Activated T-helper 1 cell treated with anti-CD3 and anti-CD28 coated beads, Interleukin-12 subunit alpha, Interleukin-12 subunit beta, Interleukin-2, Interleukin-4 antibody, amounts not matched to agents 30 ng/mL and 10 ng/mL and 1 ng/mL, durations not matched to agents 14 hours and 24 hours and 36 hours (primary cell): ENCODE data around the gene BCL11A. TPM values are rescaled to one million over a fixed set of nuclear protein-coding genes. Genes with fewer than 3 reads are reported as not detected.

Experiments
- DNase-seq: peaks from one replicate; pipeline ENCODE4 v3.0.0; 2021; ENCODE audit warnings: low spot score
- H3K27ac Mint-ChIP-seq: one replicate; pipeline ENCODE4 v1.8.0; 2021; ENCODE audit warnings: mild to moderate bottlenecking, mixed read lengths
- H3K27me3 Mint-ChIP-seq: one replicate; pipeline ENCODE4 v1.8.0; 2022; ENCODE audit warnings: mild to moderate bottlenecking, moderate library complexity, mixed read lengths; ENCODE audit not compliant: insufficient read depth
- H3K36me3 Mint-ChIP-seq: one replicate; pipeline ENCODE4 v1.8.0; 2021; ENCODE audit warnings: low read depth, mixed read lengths
- H3K4me1 Mint-ChIP-seq: one replicate; pipeline ENCODE4 v1.8.0; 2021; ENCODE audit warnings: low read depth, mixed read lengths
- H3K4me3 Mint-ChIP-seq: one replicate; pipeline ENCODE4 v1.8.0; 2021; ENCODE audit warnings: mild to moderate bottlenecking, moderate library complexity, mixed read lengths
- H3K9me3 Mint-ChIP-seq: one replicate; pipeline ENCODE4 v1.8.0; 2021; ENCODE audit warnings: mixed read lengths
- intact Hi-C: fragments of 100-400 bp; cut with micrococcal nuclease; formaldehyde crosslinking; loops from one replicate; pipeline ENCODE4 v1.15.1; 2024
- total RNA-seq: library from RNA; stranded (reverse); gene quantifications from 2 replicates; pipeline ENCODE4 v1.2.3, GENCODE V29; 2022

Gene BCL11A
- total RNA-seq, 1 donor from 2014 or later = not detected

DNA sequence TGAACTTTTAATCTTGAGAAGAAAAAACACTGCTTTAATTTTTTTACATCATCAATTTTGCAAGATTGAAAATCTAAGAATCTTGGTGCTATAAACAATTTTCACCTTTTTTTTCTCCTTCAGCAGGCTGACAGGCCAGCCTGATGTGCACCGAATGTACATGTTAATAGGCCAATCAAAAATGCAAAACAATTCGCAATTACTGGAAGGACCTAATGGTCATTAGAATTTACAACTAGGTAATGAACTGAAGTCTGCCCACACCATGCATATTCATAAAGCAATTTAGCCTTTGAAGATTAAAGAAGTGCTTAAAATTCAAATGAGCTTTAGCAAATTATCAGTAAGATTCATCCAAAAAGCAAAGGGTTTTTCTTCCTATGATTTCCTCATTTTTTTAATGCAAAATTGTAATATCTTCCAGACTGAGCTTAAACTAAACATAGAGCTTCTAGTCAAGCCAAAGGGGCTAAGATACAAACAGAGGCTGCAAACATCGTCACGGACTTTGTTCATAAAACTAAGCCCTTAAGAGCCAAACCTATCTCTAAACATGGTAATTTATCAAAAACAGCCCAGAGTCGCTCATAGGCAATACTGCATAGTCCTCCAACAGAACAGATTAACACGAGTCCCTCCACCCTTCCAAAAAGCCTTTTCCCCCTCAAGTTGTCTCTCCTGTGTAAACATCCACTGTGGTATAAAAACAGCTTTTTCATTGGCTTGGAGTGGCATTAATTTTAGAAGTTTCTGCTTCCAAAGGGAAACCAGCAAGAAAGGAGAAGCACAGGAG lies 18.4 kb downstream of the BCL11A start:
- intact Hi-C loops = no loop called here
- no peaks in the 10 kb centered on the region for H3K9me3 Mint-ChIP-seq
- no peaks in the 10 kb centered on the region for H3K4me1 Mint-ChIP-seq
- H3K36me3 Mint-ChIP-seq = no peaks in the 10 kb centered on the region
- no peak overlapping the region for H3K4me3 Mint-ChIP-seq
- H3K27me3 Mint-ChIP-seq = peaks cover 39% of the 10 kb centered on the region
- no peak for DNase-seq
- no peak overlapping the region for H3K27ac Mint-ChIP-seq

DNA sequence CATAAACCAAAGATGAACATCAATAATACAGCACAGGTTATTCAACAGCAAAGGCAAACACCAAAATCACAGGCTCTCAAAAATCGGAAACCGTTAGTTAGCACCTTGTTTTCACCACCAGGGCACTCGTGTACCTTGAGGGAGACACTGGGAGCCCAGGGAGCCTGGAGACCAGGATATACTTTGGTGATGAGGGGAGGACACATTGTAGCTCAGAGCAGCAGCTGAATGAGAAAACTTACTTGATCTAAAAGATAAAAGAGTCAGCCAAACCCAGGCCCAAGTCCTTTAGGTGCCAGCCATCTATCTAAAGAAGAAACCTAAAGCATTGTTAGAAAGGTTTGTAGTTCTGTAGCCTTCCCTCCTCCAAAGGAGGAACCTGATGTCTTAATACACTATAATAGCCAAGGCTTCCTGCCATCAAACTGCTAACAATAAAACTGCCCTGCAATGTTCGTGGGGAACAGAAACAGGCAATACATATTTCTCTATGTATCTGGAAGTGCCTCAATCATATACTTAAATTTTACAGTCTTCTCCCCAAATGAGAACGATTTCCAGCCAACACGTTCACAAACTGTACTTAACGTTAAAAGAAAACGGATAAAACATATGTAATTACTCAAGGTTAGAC lies 19.3 kb downstream of the BCL11A start:
- H3K27ac Mint-ChIP-seq = no peak overlapping the region
- no peaks in the 10 kb centered on the region for H3K9me3 Mint-ChIP-seq
- no peaks in the 10 kb centered on the region for H3K36me3 Mint-ChIP-seq
- H3K4me3 Mint-ChIP-seq = no peak overlapping the region
- intact Hi-C loops = no loop called here
- no peak for DNase-seq
- H3K27me3 Mint-ChIP-seq = peaks cover 35% of the 10 kb centered on the region
- H3K4me1 Mint-ChIP-seq = no peaks in the 10 kb centered on the region

DNA sequence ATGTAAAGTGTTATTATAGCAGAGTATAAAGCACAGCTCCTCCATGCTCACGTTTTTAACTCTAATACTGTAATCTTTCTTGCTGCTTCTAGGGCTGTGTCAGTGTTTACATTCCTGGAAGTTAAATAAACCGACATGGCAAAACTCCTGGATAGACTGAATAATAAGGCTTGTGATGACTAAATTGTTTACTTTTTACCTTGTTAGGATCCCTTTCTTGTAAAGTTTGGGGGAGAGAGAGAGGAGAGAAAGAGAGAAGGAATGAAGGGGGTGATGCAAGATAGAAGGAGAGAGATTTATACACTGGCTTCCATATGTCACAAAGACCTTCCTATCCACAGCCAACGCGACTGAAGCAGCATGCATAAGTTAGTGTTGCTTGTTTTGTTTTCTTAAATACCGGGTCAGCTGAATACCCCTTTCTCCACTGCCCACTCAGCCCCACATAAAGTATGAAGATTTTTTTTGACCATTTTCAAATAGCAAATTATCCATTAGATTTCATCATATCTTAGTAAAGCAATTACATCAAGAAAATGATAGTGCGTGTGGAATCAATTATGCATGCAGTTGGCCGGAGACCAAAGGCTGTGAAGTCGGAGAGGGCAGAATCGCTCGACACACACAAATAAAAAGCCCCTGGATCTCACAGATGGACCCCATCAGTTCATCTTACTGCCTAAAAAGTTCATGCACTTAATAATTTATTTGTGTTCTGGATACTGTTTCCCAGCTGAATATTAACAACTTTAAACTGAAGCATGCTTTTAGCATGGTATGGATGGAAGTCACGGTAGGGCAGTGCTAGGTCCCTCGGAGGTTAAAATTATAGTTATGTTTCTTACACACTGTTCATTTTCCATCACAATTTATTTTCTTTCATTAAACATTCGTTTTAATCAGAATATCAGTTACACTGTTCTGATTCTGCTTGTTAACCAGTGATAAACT lies 20.1 kb downstream of the BCL11A start:
- H3K27ac Mint-ChIP-seq = no peak overlapping the region
- H3K4me3 Mint-ChIP-seq = no peak overlapping the region
- H3K9me3 Mint-ChIP-seq = no peaks in the 10 kb centered on the region
- intact Hi-C loops = no loop called here
- H3K27me3 Mint-ChIP-seq = peaks cover 35% of the 10 kb centered on the region
- no peaks in the 10 kb centered on the region for H3K36me3 Mint-ChIP-seq
- H3K4me1 Mint-ChIP-seq = no peaks in the 10 kb centered on the region
- DNase-seq = no peak

DNA sequence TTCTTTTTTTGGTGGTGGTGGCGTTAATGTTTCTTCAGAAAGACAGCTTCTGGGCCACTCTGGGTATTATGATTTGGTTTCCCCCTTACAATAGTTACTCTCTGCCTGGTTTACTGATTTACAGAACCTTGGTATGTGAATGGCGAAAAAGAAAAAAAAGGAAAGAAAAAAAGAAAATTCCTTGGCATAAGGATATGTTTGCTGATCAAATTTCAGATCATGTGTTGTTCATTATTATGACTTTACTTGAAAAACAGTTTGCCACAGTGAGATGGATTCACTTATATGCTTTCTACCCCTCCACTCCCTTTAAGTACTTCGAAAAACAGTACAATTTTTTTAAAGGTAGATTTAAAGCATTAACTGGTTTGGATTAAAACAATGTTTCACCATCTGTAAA lies 21.0 kb downstream of the BCL11A start:
- H3K27ac Mint-ChIP-seq = no peak overlapping the region
- intact Hi-C loops = no loop called here
- no peak for DNase-seq

DNA sequence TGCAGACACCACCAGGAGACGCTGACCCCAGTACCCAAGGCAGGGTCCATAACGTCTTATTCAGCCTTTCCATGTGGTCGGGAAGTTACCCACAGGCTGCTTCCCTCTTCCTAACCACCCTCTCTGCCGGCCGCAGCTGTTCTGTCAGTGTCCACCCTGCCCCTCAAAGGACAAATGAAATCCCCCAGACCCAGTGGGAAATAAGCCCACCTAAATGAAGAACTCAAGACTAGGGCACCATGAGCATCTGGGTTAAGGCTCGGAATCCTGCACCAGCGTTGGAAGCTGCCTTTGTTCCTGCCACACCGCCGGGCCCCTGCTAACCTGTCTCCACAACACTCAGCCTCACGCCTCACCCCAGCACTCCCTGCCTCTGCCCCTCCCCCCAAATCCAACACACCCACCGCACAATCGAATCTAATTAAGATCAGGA lies 21.7 kb downstream of the BCL11A start:
- Mint-ChIP-seq H3K27ac (no peak overlapping the region), H3K27me3 (peaks cover 29% of the 10 kb centered on the region)
- intact Hi-C loops = no loop called here

More for the DNA sequence above, 21.0 kb downstream of the BCL11A start:
- Mint-ChIP-seq H3K27me3 (peaks cover 27% of the 10 kb centered on the region), H3K4me3 (no peak overlapping the region), H3K4me1 (no peaks in the 10 kb centered on the region), H3K9me3 (no peaks in the 10 kb centered on the region), H3K36me3 (no peaks in the 10 kb centered on the region)

DNA sequence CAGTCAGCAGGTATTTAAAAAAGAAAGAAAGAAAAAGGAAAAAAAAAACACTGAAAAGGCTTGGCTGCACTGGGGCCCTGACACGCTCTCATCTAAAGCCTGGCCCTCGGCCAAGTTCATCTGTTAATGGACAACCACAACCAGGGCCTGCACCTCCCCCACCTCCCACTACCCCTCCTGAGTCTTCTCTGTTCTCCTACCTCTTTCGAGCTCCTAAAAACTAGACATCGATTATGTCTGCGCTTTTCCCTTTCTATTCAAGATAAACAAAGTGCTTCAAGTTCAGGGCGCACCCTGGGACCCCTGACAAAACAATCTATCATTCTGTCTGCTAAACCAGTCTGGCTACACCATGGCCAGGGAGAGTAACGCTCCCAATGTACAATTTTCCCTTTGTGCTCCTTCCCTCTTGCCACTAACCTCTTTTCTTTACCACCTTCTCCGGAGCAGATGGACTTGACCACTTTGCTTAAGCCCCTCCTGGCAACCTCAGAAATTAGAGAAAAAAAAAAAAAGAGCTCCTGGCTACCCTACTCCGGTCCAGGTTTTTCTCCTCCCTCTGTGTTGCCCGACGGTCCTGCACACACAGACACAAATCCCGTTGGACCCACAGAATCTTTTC lies 22.7 kb downstream of the BCL11A start:
- no peaks in the 10 kb centered on the region for H3K36me3 Mint-ChIP-seq
- no peak for DNase-seq
- no peak overlapping the region for H3K27ac Mint-ChIP-seq
- H3K4me3 Mint-ChIP-seq = no peak overlapping the region
- H3K9me3 Mint-ChIP-seq = no peaks in the 10 kb centered on the region
- intact Hi-C loops = no loop called here
- peaks cover 25% of the 10 kb centered on the region for H3K27me3 Mint-ChIP-seq
- no peaks in the 10 kb centered on the region for H3K4me1 Mint-ChIP-seq

More for the DNA sequence above, 21.7 kb downstream of the BCL11A start:
- no peak for DNase-seq
- H3K36me3 Mint-ChIP-seq = no peaks in the 10 kb centered on the region
- H3K4me1 Mint-ChIP-seq = no peaks in the 10 kb centered on the region
- H3K4me3 Mint-ChIP-seq = no peak overlapping the region
- no peaks in the 10 kb centered on the region for H3K9me3 Mint-ChIP-seq

DNA sequence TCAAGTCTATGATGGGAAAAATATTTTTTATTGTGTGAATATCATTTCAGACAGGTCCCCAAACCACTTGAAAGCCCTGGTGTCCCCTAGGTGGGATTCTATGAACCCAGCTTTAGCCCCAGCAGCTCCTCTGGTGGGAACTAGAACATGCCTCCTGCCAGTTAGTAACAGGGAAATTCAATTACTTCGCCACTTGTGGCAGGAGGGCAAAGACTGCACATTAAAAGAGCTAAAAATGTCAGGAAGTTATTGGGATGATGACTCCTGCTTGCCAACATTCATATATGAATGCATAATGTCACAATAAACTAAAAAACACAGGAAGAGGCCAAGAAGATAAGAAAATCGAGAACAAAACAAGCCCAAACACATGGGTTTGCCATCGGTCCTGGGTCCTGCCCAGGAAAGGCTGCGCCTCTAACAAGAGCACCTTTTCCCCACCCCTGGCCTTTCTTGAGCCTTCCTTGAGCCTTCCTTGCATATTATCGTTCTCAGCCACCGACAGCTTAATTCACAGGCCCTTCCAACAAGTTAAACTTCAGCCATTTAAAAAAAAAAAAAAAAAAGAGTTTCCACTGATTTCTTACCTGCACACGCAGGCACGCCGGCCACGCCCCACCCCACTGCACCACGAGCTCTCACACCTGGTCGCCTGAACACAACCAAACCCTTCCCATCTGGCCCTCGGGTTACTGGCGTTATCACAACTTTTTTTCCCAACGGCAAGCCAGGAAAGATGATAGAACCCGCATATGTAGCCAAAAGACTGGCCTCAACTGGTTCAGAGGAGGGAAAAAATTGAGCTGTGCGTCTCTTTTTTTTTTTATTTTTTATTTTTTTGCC lies 23.4 kb downstream of the BCL11A start:
- no peak for DNase-seq
- no peaks in the 10 kb centered on the region for H3K9me3 Mint-ChIP-seq

DNA sequence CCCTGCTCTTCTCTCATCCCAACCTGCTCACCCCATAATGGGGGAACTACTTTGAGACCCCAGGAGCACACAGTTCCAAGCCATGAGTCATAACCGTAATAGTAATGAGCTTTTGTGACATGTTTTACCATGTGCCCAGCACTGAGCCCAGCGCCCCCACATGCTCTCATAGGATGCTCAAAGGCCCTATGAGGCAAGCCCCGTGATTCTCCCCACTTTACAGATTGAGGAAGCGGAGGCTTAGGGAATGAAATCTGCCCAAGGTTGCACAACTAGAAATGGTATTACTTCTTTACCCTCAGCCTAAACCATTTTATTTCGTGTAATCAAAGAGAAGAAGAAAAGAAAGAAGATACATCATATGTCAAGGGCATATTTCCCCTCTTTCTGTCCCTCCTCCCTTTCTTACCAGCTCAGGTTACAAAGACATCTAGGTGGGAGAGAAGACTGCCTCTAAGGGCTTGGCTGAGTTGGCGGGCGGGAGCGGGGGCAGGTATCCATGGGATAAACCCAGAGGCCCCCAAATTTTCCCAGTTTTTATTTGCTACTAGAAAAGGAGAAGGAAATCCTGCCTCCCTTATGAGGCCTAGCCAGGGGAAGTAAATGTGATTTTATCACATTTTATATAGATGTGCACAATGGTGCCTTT lies 24.2 kb downstream of the BCL11A start:
- no peaks in the 10 kb centered on the region for H3K9me3 Mint-ChIP-seq

More for the DNA sequence above, 23.4 kb downstream of the BCL11A start:
- H3K4me3 Mint-ChIP-seq = no peak overlapping the region
- no peaks in the 10 kb centered on the region for H3K4me1 Mint-ChIP-seq
- peaks cover 25% of the 10 kb centered on the region for H3K27me3 Mint-ChIP-seq
- no peak overlapping the region for H3K27ac Mint-ChIP-seq
- H3K36me3 Mint-ChIP-seq = no peaks in the 10 kb centered on the region
- intact Hi-C loops = no loop called here

DNA sequence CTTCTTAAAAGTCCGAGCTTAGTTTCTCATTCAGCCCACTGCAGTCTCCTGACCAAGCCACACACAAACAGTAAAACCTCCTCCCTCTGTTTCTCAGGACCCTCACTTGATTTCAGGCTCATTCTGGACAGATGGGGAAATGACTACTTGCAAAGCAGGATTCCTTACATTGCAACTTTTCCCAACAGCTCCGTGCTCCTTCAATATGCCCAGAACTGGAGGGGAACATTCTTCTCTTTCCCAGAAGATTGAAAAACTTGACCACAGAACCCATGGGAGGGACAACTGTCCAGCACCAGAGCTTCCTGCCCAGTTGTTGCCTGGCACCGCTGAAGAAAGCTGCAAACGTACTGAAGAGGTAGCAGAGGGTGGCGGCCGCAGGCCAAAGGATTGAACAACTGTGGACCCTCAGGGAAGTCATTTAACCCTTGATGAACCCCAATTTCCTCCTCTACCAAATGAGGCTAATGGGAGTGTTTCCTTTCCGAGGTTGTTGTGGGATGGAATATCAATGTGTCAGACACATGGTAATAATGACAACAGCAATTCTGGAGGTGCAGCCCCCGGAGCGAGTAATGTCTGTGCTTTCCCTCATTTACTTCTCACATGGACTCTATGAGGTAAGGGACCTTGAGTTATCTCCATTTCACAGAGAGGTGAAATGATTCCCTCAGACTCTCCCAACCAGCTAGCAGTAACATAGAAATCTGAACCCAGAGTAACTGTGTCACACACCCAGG lies 25.0 kb downstream of the BCL11A start:
- Mint-ChIP-seq H3K27ac (no peak overlapping the region), H3K4me3 (no peak overlapping the region), H3K4me1 (no peaks in the 10 kb centered on the region), H3K36me3 (no peaks in the 10 kb centered on the region), H3K27me3 (peaks cover 33% of the 10 kb centered on the region), H3K9me3 (no peaks in the 10 kb centered on the region)
- DNase-seq = no peak
- intact Hi-C loops = no loop called here

More for the DNA sequence above, 24.2 kb downstream of the BCL11A start:
- H3K36me3 Mint-ChIP-seq = no peaks in the 10 kb centered on the region
- peaks cover 29% of the 10 kb centered on the region for H3K27me3 Mint-ChIP-seq
- no peak for DNase-seq
- intact Hi-C loops = no loop called here
- no peak overlapping the region for H3K4me3 Mint-ChIP-seq
- no peak overlapping the region for H3K27ac Mint-ChIP-seq
- H3K4me1 Mint-ChIP-seq = no peaks in the 10 kb centered on the region

DNA sequence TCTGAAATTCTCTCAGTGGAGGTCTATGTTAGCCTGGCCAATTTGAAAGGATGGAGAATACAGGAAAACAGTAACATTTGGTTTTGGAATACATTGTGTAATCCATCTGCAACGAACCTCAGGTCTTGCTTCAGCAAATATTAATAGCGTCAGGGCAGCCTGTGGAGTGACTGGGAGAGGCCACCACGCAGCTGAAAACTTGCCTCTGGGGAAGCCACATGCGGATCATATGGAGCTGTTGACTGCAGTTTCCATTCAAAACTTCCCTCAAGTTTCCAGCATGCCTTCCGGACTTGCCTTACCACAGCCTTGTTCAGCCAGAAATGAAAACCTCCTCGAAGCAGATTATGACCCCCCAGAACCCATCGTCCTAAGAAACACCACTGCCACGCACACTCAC lies 25.7 kb downstream of the BCL11A start:
- H3K27me3 Mint-ChIP-seq = peaks cover 34% of the 10 kb centered on the region
- no peaks in the 10 kb centered on the region for H3K36me3 Mint-ChIP-seq
- intact Hi-C loops = no loop called here
- H3K27ac Mint-ChIP-seq = no peak overlapping the region
- no peaks in the 10 kb centered on the region for H3K9me3 Mint-ChIP-seq
- H3K4me3 Mint-ChIP-seq = no peak overlapping the region
- no peaks in the 10 kb centered on the region for H3K4me1 Mint-ChIP-seq
- no peak for DNase-seq

DNA sequence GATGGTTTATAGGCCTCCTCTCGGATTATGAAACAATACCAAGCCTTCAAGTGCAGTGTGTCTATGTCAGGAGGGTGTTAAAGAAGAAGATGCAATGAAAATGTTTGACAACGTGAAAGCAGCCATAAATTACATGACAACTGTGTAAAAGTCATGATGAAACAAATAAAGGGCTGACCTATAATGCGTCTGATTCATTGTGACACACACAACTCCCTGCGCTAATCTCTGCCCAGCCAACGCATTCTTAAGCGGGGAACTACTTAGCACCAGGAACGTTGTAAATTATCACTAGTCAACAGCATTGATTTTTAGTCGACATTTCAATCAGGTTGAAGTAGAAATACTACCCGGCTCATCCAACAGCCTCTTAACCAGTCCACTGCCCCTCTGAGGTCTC lies 26.8 kb downstream of the BCL11A start:
- Mint-ChIP-seq H3K4me3 (no peak overlapping the region), H3K36me3 (no peaks in the 10 kb centered on the region), H3K9me3 (no peaks in the 10 kb centered on the region), H3K27me3 (peaks cover 36% of the 10 kb centered on the region), H3K4me1 (no peaks in the 10 kb centered on the region), H3K27ac (no peak overlapping the region)
- intact Hi-C loops = no loop called here
- DNase-seq = no peak
